ENCODE results near the gene MYNN. TPM values are rescaled to one million over a fixed set of nuclear protein-coding genes. Genes with fewer than 3 reads are reported as not detected.

Gene MYNN
- total RNA-seq, 2 experiments from 2014 or later = 13.8 to 14.1 TPM

DNA sequence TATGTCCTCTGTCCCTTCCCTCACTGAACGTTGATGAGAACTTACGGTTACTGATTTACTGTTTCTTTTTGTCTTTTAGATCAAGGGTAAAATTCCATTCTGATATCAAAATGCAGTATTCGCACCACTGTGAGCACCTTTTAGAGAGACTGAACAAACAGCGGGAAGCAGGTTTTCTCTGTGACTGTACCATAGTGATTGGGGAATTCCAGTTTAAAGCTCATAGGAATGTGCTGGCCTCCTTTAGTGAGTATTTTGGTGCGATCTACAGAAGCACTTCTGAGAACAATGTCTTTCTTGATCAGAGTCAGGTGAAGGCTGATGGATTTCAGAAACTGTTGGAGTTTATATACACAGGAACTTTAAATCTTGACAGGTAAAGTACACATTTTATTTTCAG, 990 bp downstream of the MYNN start:
- ChIA-PET POLR2A (interaction anchor here (1.0 to 3.3 kb wide), 4 partner anchors 8 to 193 kb away, joined by 4 to 34 read pairs (median 10); partner anchors contain the start of genes SEC62 and TERC), CTCF (interaction anchor here (1.0 to 3.3 kb wide), 3 partner anchors 11 to 37 kb away, joined by 3 to 17 read pairs (median 7); partner anchors contain the start of genes LRRC34 and LRRIQ4)
- Mint-ChIP-seq H3K36me3 (ENCODE audit: low read depth) (peaks cover 43% of the 10 kb centered on the region), H3K27ac (peak overlapping the region; percentile 99), H3K9me3 (no peaks in the 10 kb centered on the region), H3K27me3 (no peaks in the 10 kb centered on the region), H3K4me3 (peak overlapping the region; percentile 94), H3K4me1 (ENCODE audit: low read depth) (peaks cover 38% of the 10 kb centered on the region)
- ATAC-seq = no peak
- TF ChIP-seq, protein P1, sequence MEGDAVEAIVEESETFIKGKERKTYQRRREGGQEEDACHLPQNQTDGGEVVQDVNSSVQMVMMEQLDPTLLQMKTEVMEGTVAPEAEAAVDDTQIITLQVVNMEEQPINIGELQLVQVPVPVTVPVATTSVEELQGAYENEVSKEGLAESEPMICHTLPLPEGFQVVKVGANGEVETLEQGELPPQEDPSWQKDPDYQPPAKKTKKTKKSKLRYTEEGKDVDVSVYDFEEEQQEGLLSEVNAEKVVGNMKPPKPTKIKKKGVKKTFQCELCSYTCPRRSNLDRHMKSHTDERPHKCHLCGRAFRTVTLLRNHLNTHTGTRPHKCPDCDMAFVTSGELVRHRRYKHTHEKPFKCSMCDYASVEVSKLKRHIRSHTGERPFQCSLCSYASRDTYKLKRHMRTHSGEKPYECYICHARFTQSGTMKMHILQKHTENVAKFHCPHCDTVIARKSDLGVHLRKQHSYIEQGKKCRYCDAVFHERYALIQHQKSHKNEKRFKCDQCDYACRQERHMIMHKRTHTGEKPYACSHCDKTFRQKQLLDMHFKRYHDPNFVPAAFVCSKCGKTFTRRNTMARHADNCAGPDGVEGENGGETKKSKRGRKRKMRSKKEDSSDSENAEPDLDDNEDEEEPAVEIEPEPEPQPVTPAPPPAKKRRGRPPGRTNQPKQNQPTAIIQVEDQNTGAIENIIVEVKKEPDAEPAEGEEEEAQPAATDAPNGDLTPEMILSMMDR (IDR thresholded peaks at IDR 0.05) = no peak
- no peak for DNase-seq
- intact Hi-C loops (cut with micrococcal nuclease) = no loop called here

GRCh38 chr3:169777822-169778221, 4.6 kb downstream of the MYNN start:
- H3K36me3 Mint-ChIP-seq (ENCODE audit: low read depth) = peaks cover 67% of the 10 kb centered on the region
- POLR2A ChIA-PET = interaction anchor here (0.6 to 1.8 kb wide), 3 partner anchors 14 to 370 kb away, joined by 3 to 5 read pairs (median 3); partner anchors contain the start of gene TERC
- TF ChIP-seq, protein P1 (IDR thresholded peaks at IDR 0.05) = no peak
- H3K4me1 Mint-ChIP-seq (ENCODE audit: low read depth) = peaks cover 59% of the 10 kb centered on the region
- H3K27me3 Mint-ChIP-seq = no peaks in the 10 kb centered on the region
- CTCF ChIA-PET = interaction anchor here (1.1 to 1.9 kb wide), 2 partner anchors 35 to 189 kb away, joined by 3 read pairs; partner anchors contain the start of genes LRRC34, LRRIQ4 and SEC62
- DNase-seq (no peak), ATAC-seq (no peak)
- intact Hi-C loops (cut with micrococcal nuclease) = no loop called here
- no peak overlapping the region for H3K27ac Mint-ChIP-seq
- H3K9me3 Mint-ChIP-seq = no peaks in the 10 kb centered on the region
- no peak overlapping the region for H3K4me3 Mint-ChIP-seq

DNA sequence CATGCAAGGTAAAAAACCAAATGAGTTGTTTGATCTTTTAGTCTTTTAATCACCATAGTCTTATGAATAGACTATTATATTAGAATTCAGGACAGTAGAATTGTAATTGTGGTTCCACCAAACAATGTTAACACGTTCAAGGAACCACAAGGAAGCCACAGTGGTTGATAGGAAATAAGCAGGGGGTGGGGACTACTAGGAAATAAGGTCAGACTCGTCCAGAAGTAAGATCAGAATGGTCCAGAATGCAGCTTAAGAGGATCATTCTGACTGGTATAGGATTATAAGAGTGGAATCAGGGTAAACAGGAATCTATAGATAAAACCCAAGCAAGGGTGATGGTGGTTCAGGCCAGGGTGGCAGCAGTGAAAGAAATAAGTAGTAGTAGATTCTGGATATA, 7.5 kb downstream of the MYNN start:
- ChIA-PET CTCF (interaction anchor here (0.7 kb wide), 1 partner anchor 13 kb away, joined by 3 read pairs; no protein-coding TSS in a partner anchor), POLR2A (no interaction called here)
- TF ChIP-seq, protein P1 (IDR thresholded peaks at IDR 0.05) = no peak
- Mint-ChIP-seq H3K4me1 (ENCODE audit: low read depth) (peaks cover 45% of the 10 kb centered on the region), H3K36me3 (ENCODE audit: low read depth) (peaks cover 50% of the 10 kb centered on the region), H3K9me3 (no peaks in the 10 kb centered on the region), H3K4me3 (no peak overlapping the region), H3K27me3 (no peaks in the 10 kb centered on the region), H3K27ac (peak overlapping the region; percentile 84)
- peak; percentile 45 for ATAC-seq
- peak; percentile 25 for DNase-seq
- intact Hi-C loops (cut with micrococcal nuclease) = no loop called here

- ChIA-PET POLR2A (no interaction called here), CTCF (no interaction called here)
- no peak overlapping the region for H3K4me3 Mint-ChIP-seq
- H3K27me3 Mint-ChIP-seq = no peaks in the 10 kb centered on the region
- H3K9me3 Mint-ChIP-seq = no peaks in the 10 kb centered on the region
- peaks cover 50% of the 10 kb centered on the region for H3K36me3 Mint-ChIP-seq (ENCODE audit: low read depth)
- intact Hi-C loops (cut with micrococcal nuclease) = no loop called here
- TF ChIP-seq, protein P1 (IDR thresholded peaks at IDR 0.05) = no peak
- no peak for DNase-seq
- H3K27ac Mint-ChIP-seq = peak overlapping the region; percentile 84
- no peak for ATAC-seq
- H3K4me1 Mint-ChIP-seq (ENCODE audit: low read depth) = peaks cover 40% of the 10 kb centered on the region
Measured at GRCh38 chr3:169781209-169781855, 8.1 kb downstream of the MYNN start.

GRCh38 chr3:169787120-169787519, 13.9 kb downstream of the MYNN start:
- no peak for DNase-seq
- no peak for ATAC-seq
- no peaks in the 10 kb centered on the region for H3K9me3 Mint-ChIP-seq
- H3K36me3 Mint-ChIP-seq (ENCODE audit: low read depth) = peaks cover 31% of the 10 kb centered on the region
- POLR2A ChIA-PET = no interaction called here
- H3K27me3 Mint-ChIP-seq = no peaks in the 10 kb centered on the region
- CTCF ChIA-PET = no interaction called here
- intact Hi-C loops (cut with micrococcal nuclease) = no loop called here
- H3K4me1 Mint-ChIP-seq (ENCODE audit: low read depth) = peaks cover 15% of the 10 kb centered on the region
- TF ChIP-seq, protein P1 (IDR thresholded peaks at IDR 0.05) = no peak
- no peak overlapping the region for H3K4me3 Mint-ChIP-seq
- H3K27ac Mint-ChIP-seq = no peak overlapping the region
